H1 (cell line): Measurements from ENCODE around the gene EYA4. TPM values are rescaled to one million over a fixed set of nuclear protein-coding genes. Genes with fewer than 3 reads are reported as not detected.

Source experiments
- ATF2 ChIP-seq: IDR thresholded peaks from 2 replicates; pipeline ENCODE4 v1.6.1; 2012; ENCODE audit warnings: low read length, inconsistent platforms
- CHD2 ChIP-seq: IDR thresholded peaks from 2 replicates; pipeline ENCODE4 v1.6.1; 2012; ENCODE audit warnings: low read length, improper control_type of control experiment
- CHD7 ChIP-seq: fragments of 300-600 bp; sonication (generic); IDR thresholded peaks from 2 replicates; pipeline ENCODE4 v1.7.1; 2012; ENCODE audit warnings: low read length, moderate library complexity, mild to moderate bottlenecking, inconsistent platforms; ENCODE audit not compliant: insufficient replicate concordance
- EGR1 ChIP-seq: IDR thresholded peaks from 2 replicates; pipeline ENCODE4 v1.6.1; 2011; ENCODE audit warnings: low read depth, low read length, borderline replicate concordance
- GTF2F1 ChIP-seq: IDR thresholded peaks from 2 replicates; pipeline ENCODE4 v1.6.1; 2012; ENCODE audit warnings: low read depth, low read length, improper control_type of control experiment, borderline replicate concordance
- JUN ChIP-seq: IDR thresholded peaks from 2 replicates; pipeline ENCODE4 v1.6.1; 2011; ENCODE audit warnings: low read depth, mild to moderate bottlenecking, improper control_type of control experiment, low read length
- KDM4A ChIP-seq: IDR thresholded peaks from one replicate; pipeline ENCODE4 v1.7.1; 2012; ENCODE audit warnings: low read depth, mild to moderate bottlenecking, moderate library complexity, low read length, inconsistent platforms; ENCODE audit not compliant: severe bottlenecking
- MAX ChIP-seq: IDR thresholded peaks from 2 replicates; pipeline ENCODE4 v1.6.1; 2012; ENCODE audit warnings: inconsistent platforms
- RXRA ChIP-seq: IDR thresholded peaks from 2 replicates; pipeline ENCODE4 v1.6.1; 2011; ENCODE audit warnings: low read depth, mild to moderate bottlenecking, low read length, moderate library complexity; ENCODE audit not compliant: insufficient read depth
- SP1 ChIP-seq: IDR thresholded peaks from 2 replicates; pipeline ENCODE4 v1.6.1; 2011; ENCODE audit warnings: low read depth, low read length
- polyA plus RNA-seq, 7 experiments: library from polyadenylated mRNA; depleted of rRNA in 3 of 7; stranded (reverse) in 5 of 7; unstranded in 2 of 7; fragments of >200 nt in 5 of 7; fragments of 200-250 nt in 2 of 7; gene quantifications; 1 replicate in 5 of 7; 2 replicates in 1 of 7; 4 replicates in 1 of 7; pipeline versions ENCODE4 v1.2.1 to v1.2.3, GENCODE V29; 2011 to 2013; ENCODE audit warnings: missing spikeins in 2 of 7, mixed read lengths in 2 of 7
- total RNA-seq: library from RNA; stranded (reverse); fragmentation: NEBNext Ultra II Directional; extraction: Animal tissue kit (Norgen Biotek cat#: 25700); gene quantifications from 2 replicates; pipeline ENCODE4 v1.2.1, GENCODE V29; 2021

EYA4 gene
- total and polyA plus RNA-seq, 2 of the 8 experiments (the other 6 are each of a cell fraction or from before 2014, with no cell fraction given) = 0.06 to 0.17 TPM

DNA sequence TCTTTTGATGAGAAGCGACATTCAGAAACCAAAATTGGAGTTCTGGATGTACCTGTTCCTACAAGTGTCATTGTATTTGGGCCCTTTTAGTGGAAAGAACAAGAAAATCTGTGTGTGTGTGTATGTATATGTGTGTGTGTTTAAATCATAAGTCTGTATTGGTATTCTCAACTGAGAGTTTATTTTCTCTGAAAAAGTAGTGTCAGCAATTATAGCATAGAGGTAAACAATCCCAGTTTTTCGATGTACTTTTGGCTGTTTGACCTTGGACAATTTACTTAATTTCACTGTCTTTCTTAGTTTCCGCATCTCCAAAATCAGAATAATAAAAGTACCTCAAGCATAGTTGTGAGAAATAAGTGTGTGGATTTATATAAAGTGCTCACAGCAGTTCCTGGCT lies 57.2 kb downstream of the EYA4 start (continued):
- TF ChIP-seq CHD7 = no peak
- no peak for TF ChIP-seq SP1
- no peak for TF ChIP-seq GTF2F1
- TF ChIP-seq KDM4A = no peak
- no peak for TF ChIP-seq MAX
- TF ChIP-seq ATF2 = no peak
- TF ChIP-seq JUN = no peak
- no peak for TF ChIP-seq EGR1
- no peak for TF ChIP-seq RXRA
- no peak for TF ChIP-seq CHD2
